Skeletal muscle satellite cell (primary cell): ENCODE measurements around the gene OGFOD2.

Source experiments
- H3K27me3 ChIP-seq: 2 replicates; pipeline ENCODE4 v1.7.0; 2013; ENCODE audit warnings: low read length; ENCODE audit not compliant: control insufficient read depth, insufficient read depth
- H3K36me3 ChIP-seq: 2 replicates; pipeline ENCODE4 v1.7.0; 2013; ENCODE audit warnings: mild to moderate bottlenecking, control low read depth, low read length; ENCODE audit not compliant: insufficient read depth
- H3K4me1 ChIP-seq: 2 replicates; pipeline ENCODE4 v1.7.0; 2013; ENCODE audit warnings: low read length; ENCODE audit not compliant: control insufficient read depth, insufficient read depth
- H3K4me2 ChIP-seq: 2 replicates; pipeline ENCODE4 v1.7.0; 2013; ENCODE audit warnings: mild to moderate bottlenecking, low read length
- H3K4me3 ChIP-seq: 2 replicates; pipeline ENCODE4 v1.7.0; 2013; ENCODE audit warnings: low read length
- H3K9ac ChIP-seq: 2 replicates; pipeline ENCODE4 v1.7.0; 2013; ENCODE audit warnings: mild to moderate bottlenecking, low read depth, low read length, moderate library complexity
- H3K9me3 ChIP-seq: replicated peaks from 2 replicates; pipeline ENCODE4 v1.7.0; 2013; ENCODE audit warnings: mild to moderate bottlenecking, control low read depth, low read length

Gene OGFOD2

DNA sequence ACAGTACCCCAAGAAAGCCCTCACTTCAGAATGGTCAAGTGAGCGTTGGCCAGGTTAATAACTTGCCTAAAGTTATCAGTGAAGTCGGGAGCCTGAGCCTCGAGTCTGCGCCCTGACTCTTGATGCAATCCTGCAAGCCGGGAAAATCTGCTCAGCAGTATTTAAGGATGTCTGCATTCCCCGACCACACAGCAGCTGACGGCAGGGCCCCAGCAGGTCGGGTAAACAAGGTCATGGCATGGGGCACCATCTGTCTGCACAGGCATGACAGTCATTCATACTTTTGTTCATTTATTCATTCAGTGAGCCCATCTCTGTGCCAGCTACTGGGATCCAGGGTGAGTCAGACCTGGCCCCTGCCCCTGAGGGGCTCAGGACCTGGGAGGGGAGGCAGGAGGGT, 19.9 kb upstream of the OGFOD2 start:
- Histone ChIP-seq H3K36me3 (no peaks in the 10 kb centered on the region), H3K9me3 (no peaks in the 10 kb centered on the region)

DNA sequence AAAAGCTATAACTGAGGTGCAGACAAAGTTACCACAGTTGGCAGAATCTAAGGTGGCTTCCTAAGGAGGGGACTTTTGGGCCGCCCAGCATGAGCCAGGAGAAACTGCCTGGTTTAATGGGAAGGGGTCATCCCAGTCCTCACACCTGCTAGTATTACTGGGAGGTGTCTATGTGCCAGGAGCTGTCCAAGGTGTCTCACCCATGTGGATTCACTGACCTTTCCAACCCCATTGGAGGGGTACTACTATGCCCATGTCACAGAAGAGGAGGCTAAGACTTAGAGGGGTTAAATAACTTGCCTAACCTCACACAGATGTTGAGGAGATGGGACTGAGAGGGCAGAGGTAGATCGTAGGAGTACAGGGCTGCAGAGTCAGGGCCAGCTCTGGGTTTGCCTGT, 19.0 kb upstream of the OGFOD2 start:
- H3K9me3 ChIP-seq, result no peaks in the 10 kb centered on the region
- no peak overlapping the region for H3K4me3 ChIP-seq
- H3K36me3 ChIP-seq, result no peaks in the 10 kb centered on the region
- no peak overlapping the region for H3K4me2 ChIP-seq
- no peaks in the 10 kb centered on the region for H3K27me3 ChIP-seq
- H3K9ac ChIP-seq, result no peak overlapping the region
- H3K4me1 ChIP-seq, result peaks cover 14% of the 10 kb centered on the region

More for the DNA sequence above, 19.9 kb upstream of the OGFOD2 start:
- Histone ChIP-seq H3K27me3 (no peaks in the 10 kb centered on the region), H3K4me3 (no peak overlapping the region), H3K4me1 (peaks cover 16% of the 10 kb centered on the region), H3K9ac (no peak overlapping the region), H3K4me2 (no peak overlapping the region)

GRCh38 chr12:122958198-122958888, 16.7 kb upstream of the OGFOD2 start:
- Histone ChIP-seq H3K4me3 (no peak overlapping the region), H3K4me2 (no peak overlapping the region), H3K27me3 (no peaks in the 10 kb centered on the region), H3K4me1 (peaks cover 6% of the 10 kb centered on the region), H3K9ac (no peak overlapping the region), H3K36me3 (no peaks in the 10 kb centered on the region), H3K9me3 (no peaks in the 10 kb centered on the region)

DNA sequence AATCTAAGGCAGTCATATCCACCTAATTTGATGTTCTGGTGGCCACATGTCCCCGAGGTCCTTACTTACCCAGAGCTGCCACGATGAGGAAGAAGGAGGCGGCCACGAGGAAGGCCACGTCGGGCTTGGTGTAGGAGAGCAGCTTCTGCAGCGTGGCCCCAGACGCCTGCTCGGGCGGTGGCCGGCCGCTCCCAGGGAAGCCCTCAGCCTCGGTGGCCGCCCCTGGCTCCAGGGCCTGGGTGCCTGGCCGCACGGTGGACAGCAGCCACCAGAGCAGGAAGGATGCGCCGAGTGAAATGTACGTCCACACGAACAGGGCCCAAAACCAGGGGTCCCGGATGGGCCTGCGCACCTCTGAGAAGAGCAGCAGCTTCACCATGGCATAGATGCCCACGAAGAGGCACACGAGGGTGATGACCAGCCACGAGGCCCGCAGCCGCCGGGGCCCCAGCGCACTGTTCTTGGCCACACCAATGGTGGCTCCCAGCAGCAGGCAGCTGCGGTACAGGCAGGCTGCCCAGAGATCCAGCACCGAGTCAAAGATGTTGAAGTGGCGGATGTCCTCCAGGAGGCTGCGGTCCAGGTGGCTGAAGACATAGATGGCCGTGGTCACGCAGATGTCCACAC, 15.4 kb upstream of the OGFOD2 start:
- Histone ChIP-seq H3K9me3 (no peaks in the 10 kb centered on the region), H3K27me3 (no peaks in the 10 kb centered on the region), H3K4me2 (no peak overlapping the region), H3K9ac (no peak overlapping the region), H3K4me1 (peaks cover 19% of the 10 kb centered on the region), H3K4me3 (no peak overlapping the region), H3K36me3 (no peaks in the 10 kb centered on the region)

- no peaks in the 10 kb centered on the region for H3K9me3 ChIP-seq
- H3K4me1 ChIP-seq, result peaks cover 20% of the 10 kb centered on the region
- no peak overlapping the region for H3K4me2 ChIP-seq
- no peaks in the 10 kb centered on the region for H3K27me3 ChIP-seq
- no peak overlapping the region for H3K4me3 ChIP-seq
- no peaks in the 10 kb centered on the region for H3K36me3 ChIP-seq
- H3K9ac ChIP-seq, result no peak overlapping the region
These were observed 14.9 kb upstream of the OGFOD2 start for GRCh38 chr12:122960193-122960569.

DNA sequence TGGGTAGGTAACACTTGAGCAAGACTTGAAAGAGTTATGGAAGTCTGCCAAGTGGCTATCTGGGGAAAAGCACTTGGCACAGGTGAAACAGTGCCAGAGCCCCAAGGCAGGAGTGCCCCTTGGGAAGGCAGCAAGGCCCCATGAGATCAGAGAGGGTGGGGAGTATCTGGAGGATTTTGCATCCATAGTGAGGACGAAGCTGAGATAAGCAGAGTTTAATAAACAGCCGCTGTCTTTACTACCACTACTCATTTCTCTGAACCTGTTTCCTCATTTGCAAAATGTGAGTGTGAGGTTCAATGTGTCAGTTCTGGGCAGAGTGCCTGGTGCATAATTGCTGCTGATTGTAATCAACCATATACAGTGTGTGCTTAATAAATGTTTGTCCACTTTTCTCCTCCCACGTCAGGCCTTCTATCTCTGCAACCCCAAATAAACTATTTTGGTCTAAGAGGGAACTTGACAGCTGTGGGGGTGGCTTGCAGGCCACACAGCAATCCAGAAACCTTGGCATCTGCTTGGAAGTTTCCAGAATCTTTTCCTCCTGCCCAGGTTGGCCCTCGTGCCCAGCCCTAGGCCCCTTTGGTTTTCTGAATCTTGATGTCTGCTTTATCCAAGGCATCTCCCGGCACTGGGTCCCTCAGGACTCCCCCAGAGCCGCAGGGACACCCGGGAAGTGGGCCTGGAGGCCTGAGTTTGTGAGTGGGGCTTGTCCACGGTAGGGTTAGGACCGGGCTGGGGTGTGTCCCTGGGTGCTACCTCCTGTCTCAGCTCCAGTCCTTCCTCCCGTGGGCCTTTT, 13.3 kb upstream of the OGFOD2 start:
- Histone ChIP-seq H3K4me1 (peaks cover 30% of the 10 kb centered on the region), H3K4me3 (no peak overlapping the region), H3K9me3 (no peaks in the 10 kb centered on the region), H3K9ac (no peak overlapping the region), H3K27me3 (no peaks in the 10 kb centered on the region), H3K4me2 (no peak overlapping the region), H3K36me3 (no peaks in the 10 kb centered on the region)

- no peaks in the 10 kb centered on the region for H3K27me3 ChIP-seq
- H3K4me2 ChIP-seq, result peak overlapping the region; percentile 58
- H3K4me1 ChIP-seq, result peaks cover 30% of the 10 kb centered on the region
- no peak overlapping the region for H3K4me3 ChIP-seq
- no peak overlapping the region for H3K9ac ChIP-seq
- no peaks in the 10 kb centered on the region for H3K36me3 ChIP-seq
- no peaks in the 10 kb centered on the region for H3K9me3 ChIP-seq
These were observed 11.1 kb upstream of the OGFOD2 start for GRCh38 chr12:122963941-122964265.

DNA sequence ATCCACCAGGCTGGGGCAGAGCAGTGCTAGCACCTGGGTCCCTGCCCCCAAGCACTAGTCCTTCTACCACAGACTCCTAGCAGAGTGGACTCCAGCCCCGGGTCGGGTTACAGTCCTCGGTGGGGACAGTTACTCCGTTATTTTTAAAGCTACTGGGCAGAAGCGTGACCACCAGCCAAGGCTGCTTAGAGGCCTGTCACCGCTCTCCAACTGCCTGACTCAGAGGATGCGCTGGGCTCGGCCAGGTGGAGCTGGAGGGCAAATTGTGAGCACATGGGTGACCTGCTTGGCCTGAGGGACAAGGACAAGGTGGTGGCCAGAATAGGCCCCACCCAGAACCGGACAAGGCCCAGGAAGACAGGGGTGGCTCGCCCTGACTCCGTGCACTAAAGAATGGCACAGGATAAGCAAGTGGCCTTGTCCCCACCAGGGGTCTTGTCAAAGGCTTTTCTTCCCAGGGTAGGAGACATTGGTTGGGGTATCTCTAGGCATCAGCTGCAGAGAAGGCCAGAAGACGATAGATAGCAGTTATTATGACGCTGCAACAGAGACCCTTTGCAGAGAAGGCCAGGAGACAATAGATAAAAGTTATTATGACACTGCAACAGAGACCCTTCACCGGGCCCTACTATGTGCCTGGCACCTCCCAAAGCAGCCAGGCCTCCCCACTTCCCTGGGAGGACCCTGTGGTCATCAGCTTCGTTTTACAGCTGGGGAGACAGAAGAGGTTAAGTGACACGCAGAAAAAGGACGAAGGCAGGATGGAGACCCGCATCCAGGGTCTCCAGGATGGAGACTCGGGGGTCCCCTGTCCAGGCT, 10.4 kb upstream of the OGFOD2 start:
- Histone ChIP-seq H3K4me2 (peak overlapping the region; percentile 58), H3K36me3 (no peaks in the 10 kb centered on the region), H3K27me3 (no peaks in the 10 kb centered on the region), H3K4me1 (peaks cover 30% of the 10 kb centered on the region), H3K4me3 (no peak overlapping the region), H3K9me3 (no peaks in the 10 kb centered on the region), H3K9ac (no peak overlapping the region)

DNA sequence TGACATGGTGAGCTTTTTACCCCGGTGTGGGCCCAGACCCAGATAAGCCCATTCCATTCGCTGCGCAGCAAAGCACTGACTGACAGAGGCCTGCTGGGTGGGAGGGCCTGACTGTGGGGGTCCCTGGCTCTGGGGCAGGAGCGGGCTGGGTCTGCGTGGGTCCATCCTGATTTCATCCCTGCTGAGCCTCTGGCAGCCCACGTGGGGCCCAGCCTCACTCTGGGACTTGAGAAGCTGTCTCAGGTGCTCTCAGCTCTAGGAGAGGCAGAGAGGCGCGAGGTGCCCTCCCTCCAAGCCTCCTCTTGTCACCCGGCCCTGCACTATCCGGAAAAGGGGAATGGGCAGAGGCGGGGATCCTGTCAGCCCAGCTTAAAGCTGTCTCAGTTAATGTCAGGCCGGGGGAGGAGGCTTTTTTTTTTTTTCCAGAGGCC, 9.7 kb upstream of the OGFOD2 start:
- H3K9ac ChIP-seq, result peak overlapping the region; percentile 57

GRCh38 chr12:122965851-122966742, 8.9 kb upstream of the OGFOD2 start, which contains the start of gene ABCB9:
ABCB9 (minus strand) TSS chr12:122966463; CDS start chr12:122960235, 6,228 bp downstream.
- Histone ChIP-seq H3K9ac (peak within 1 kb of the TSS; percentile 57), H3K9me3 (no peaks in the 10 kb centered on the region), H3K4me2 (peak within 1 kb of the TSS; percentile 100), H3K4me3 (peak within 1 kb of the TSS; percentile 83), H3K36me3 (no peaks in the 10 kb centered on the region), H3K4me1 (peaks cover 30% of the 10 kb centered on the region), H3K27me3 (no peaks in the 10 kb centered on the region)

More for the DNA sequence above, 9.7 kb upstream of the OGFOD2 start:
- peaks cover 30% of the 10 kb centered on the region for H3K4me1 ChIP-seq
- H3K9me3 ChIP-seq, result no peaks in the 10 kb centered on the region
- H3K27me3 ChIP-seq, result no peaks in the 10 kb centered on the region
- peak overlapping the region; percentile 100 for H3K4me2 ChIP-seq
- peak overlapping the region; percentile 83 for H3K4me3 ChIP-seq
- H3K36me3 ChIP-seq, result no peaks in the 10 kb centered on the region
